Measurements from ENCODE around the gene GRB14.

GRB14 gene

GRCh38 chr2:164617466-164617865 is 3.8 kb downstream of the GRB14 start:
- DNase-seq (ENCODE audit: low read depth in 4 of 4, low spot score in 1 of 4): no peak

- DNase-seq (ENCODE audit: low read depth in 4 of 4, low spot score in 1 of 4): no peak
These were observed 7.8 kb downstream of the GRB14 start for GRCh38 chr2:164613321-164613982.

- DNase-seq (ENCODE audit: low read depth in 4 of 4, low spot score in 1 of 4): no peak
These were observed 11.5 kb downstream of the GRB14 start for GRCh38 chr2:164609790-164610189.

GRCh38 chr2:164606557-164606956 is 14.7 kb downstream of the GRB14 start:
- DNase-seq (ENCODE audit: low read depth in 4 of 4, low spot score in 1 of 4): no peak

GRCh38 chr2:164605295-164605694 is 16.0 kb downstream of the GRB14 start:
- no peak for DNase-seq (ENCODE audit: low read depth in 4 of 4, low spot score in 1 of 4)

- no peak for DNase-seq (ENCODE audit: low read depth in 4 of 4, low spot score in 1 of 4)
These were observed 20.5 kb downstream of the GRB14 start for GRCh38 chr2:164600763-164601162.

GRCh38 chr2:164599954-164600589 is 21.2 kb downstream of the GRB14 start:
- DNase-seq (ENCODE audit: low read depth in 4 of 4, low spot score in 1 of 4): no peak

GRCh38 chr2:164597983-164598382 is 23.3 kb downstream of the GRB14 start:
- DNase-seq (ENCODE audit: low read depth in 4 of 4, low spot score in 1 of 4): no peak

GRCh38 chr2:164595031-164595430 is 26.3 kb downstream of the GRB14 start:
- no peak for DNase-seq (ENCODE audit: low read depth in 4 of 4, low spot score in 1 of 4)

- no peak for DNase-seq (ENCODE audit: low read depth in 4 of 4, low spot score in 1 of 4)
These were observed 27.3 kb downstream of the GRB14 start for GRCh38 chr2:164593959-164594358.

- DNase-seq (ENCODE audit: low read depth in 4 of 4, low spot score in 1 of 4): no peak
These were observed 27.7 kb downstream of the GRB14 start for GRCh38 chr2:164593541-164593940.

GRCh38 chr2:164589522-164589921 is 31.8 kb downstream of the GRB14 start:
- DNase-seq (ENCODE audit: low read depth in 4 of 4, low spot score in 1 of 4): no peak

- no peak for DNase-seq (ENCODE audit: low read depth in 4 of 4, low spot score in 1 of 4)
These were observed 40.2 kb downstream of the GRB14 start for GRCh38 chr2:164581050-164581449.

- no peak for DNase-seq (ENCODE audit: low read depth in 4 of 4, low spot score in 1 of 4)
These were observed 46.4 kb downstream of the GRB14 start for GRCh38 chr2:164574931-164575330.

- DNase-seq (ENCODE audit: low read depth in 4 of 4, low spot score in 1 of 4): no peak
These were observed 50.8 kb downstream of the GRB14 start for GRCh38 chr2:164570475-164570874.

- no peak for DNase-seq (ENCODE audit: low read depth in 4 of 4, low spot score in 1 of 4)
These were observed 51.9 kb downstream of the GRB14 start for GRCh38 chr2:164569378-164569777.

- DNase-seq (ENCODE audit: low read depth in 4 of 4, low spot score in 1 of 4): no peak
These were observed 53.0 kb downstream of the GRB14 start for GRCh38 chr2:164568317-164568716.

GRCh38 chr2:164567335-164567989 is 53.8 kb downstream of the GRB14 start:
- DNase-seq (ENCODE audit: low read depth in 4 of 4, low spot score in 1 of 4): no peak

GRCh38 chr2:164565359-164565758 is 55.9 kb downstream of the GRB14 start:
- DNase-seq (ENCODE audit: low read depth in 4 of 4, low spot score in 1 of 4): no peak

GRCh38 chr2:164562666-164563065 is 58.6 kb downstream of the GRB14 start:
- no peak for DNase-seq (ENCODE audit: low read depth in 4 of 4, low spot score in 1 of 4)

GRCh38 chr2:164561991-164562390 is 59.3 kb downstream of the GRB14 start:
- no peak for DNase-seq (ENCODE audit: low read depth in 4 of 4, low spot score in 1 of 4)

GRCh38 chr2:164561416-164561815 is 59.9 kb downstream of the GRB14 start:
- no peak for DNase-seq (ENCODE audit: low read depth in 4 of 4, low spot score in 1 of 4)
